DND-41 (cell line): ENCODE data around the gene ABCC9.

Experiments
- ATAC-seq: fragments of 200-7000 bp; cut with Tn5 transposase; 3 replicates; pipeline ENCODE4 v1.9.1; 2021; ENCODE audit warnings: low read depth; ENCODE audit not compliant: insufficient read depth
- DNase-seq: peaks from one replicate; pipeline ENCODE4 v3.0.0-alpha.2; 2020
- H2AFZ ChIP-seq: 2 replicates; pipeline ENCODE4 v1.6.0; 2012; ENCODE audit warnings: low read depth, low read length
- H3K27ac ChIP-seq: 2 replicates; pipeline ENCODE4 v1.5.1; 2012; ENCODE audit warnings: low read length, inconsistent platforms
- H3K27me3 ChIP-seq: fragments of 200-600 bp; sonication (generic); 2 replicates; pipeline ENCODE4 v1.6.0; 2012; ENCODE audit warnings: low read length, mild to moderate bottlenecking, inconsistent platforms; ENCODE audit not compliant: insufficient read depth, poor library complexity
- H3K36me3 ChIP-seq: 2 replicates; pipeline ENCODE4 v1.5.1; 2012; ENCODE audit warnings: low read length, inconsistent platforms; ENCODE audit not compliant: insufficient read depth
- H3K4me1 ChIP-seq: 2 replicates; pipeline ENCODE4 v1.5.1; 2012; ENCODE audit warnings: mild to moderate bottlenecking, low read length; ENCODE audit not compliant: insufficient read depth
- H3K4me2 ChIP-seq: 2 replicates; pipeline ENCODE4 v1.6.0; 2012; ENCODE audit warnings: mild to moderate bottlenecking, moderate library complexity, low read length, inconsistent platforms; ENCODE audit not compliant: insufficient read depth
- H3K4me3 ChIP-seq, 2 experiments: fragments of 200-600 bp in 1 of 2; shearing (Covaris generic) in 1 of 2; 2 replicates each; pipeline ENCODE4 v1.5.1; 2012 to 2016; ENCODE audit warnings: inconsistent platforms in 2 of 2, low read length in 2 of 2, mild to moderate bottlenecking in 2 of 2, low read depth in 1 of 2, moderate library complexity in 1 of 2
- H3K79me2 ChIP-seq: 2 replicates; pipeline ENCODE4 v1.6.0; 2012; ENCODE audit warnings: low read length, inconsistent platforms; ENCODE audit not compliant: insufficient read depth
- H3K9ac ChIP-seq: 2 replicates; pipeline ENCODE4 v1.6.0; 2012; ENCODE audit warnings: low read depth, mild to moderate bottlenecking, inconsistent platforms, low read length, moderate library complexity
- H3K9me3 ChIP-seq: 2 replicates; pipeline ENCODE4 v1.5.1; 2012; ENCODE audit warnings: low read length, moderate library complexity, mild to moderate bottlenecking, inconsistent platforms; ENCODE audit not compliant: insufficient read depth, severe bottlenecking
- H4K20me1 ChIP-seq: 2 replicates; pipeline ENCODE4 v1.6.0; 2012; ENCODE audit warnings: low read length; ENCODE audit not compliant: insufficient read depth
- EZH2 ChIP-seq: IDR thresholded peaks from 3 replicates; pipeline ENCODE4 v1.6.1; 2012; ENCODE audit warnings: borderline replicate concordance, low read depth, mild to moderate bottlenecking, moderate library complexity, low read length, inconsistent platforms; ENCODE audit not compliant: severe bottlenecking
- TF ChIP-seq, protein P1 (sequence below): IDR thresholded peaks from 2 replicates; pipeline ENCODE4 v1.5.1; 2012; ENCODE audit warnings: borderline replicate concordance, low read length, moderate library complexity, mild to moderate bottlenecking; ENCODE audit not compliant: poor library complexity, severe bottlenecking; ENCODE audit errors: extremely low read depth

ABCC9 gene

GRCh38 chr12:21925296-21925913, 15.8 kb downstream of the ABCC9 start:
- H3K4me2 ChIP-seq = no peak overlapping the region
- H3K4me1 ChIP-seq = no peaks in the 10 kb centered on the region
- no peaks in the 10 kb centered on the region for H3K27me3 ChIP-seq
- no peak overlapping the region for H2AFZ ChIP-seq
- no peak for ATAC-seq
- H3K27ac ChIP-seq = no peak overlapping the region
- TF ChIP-seq, protein P1, sequence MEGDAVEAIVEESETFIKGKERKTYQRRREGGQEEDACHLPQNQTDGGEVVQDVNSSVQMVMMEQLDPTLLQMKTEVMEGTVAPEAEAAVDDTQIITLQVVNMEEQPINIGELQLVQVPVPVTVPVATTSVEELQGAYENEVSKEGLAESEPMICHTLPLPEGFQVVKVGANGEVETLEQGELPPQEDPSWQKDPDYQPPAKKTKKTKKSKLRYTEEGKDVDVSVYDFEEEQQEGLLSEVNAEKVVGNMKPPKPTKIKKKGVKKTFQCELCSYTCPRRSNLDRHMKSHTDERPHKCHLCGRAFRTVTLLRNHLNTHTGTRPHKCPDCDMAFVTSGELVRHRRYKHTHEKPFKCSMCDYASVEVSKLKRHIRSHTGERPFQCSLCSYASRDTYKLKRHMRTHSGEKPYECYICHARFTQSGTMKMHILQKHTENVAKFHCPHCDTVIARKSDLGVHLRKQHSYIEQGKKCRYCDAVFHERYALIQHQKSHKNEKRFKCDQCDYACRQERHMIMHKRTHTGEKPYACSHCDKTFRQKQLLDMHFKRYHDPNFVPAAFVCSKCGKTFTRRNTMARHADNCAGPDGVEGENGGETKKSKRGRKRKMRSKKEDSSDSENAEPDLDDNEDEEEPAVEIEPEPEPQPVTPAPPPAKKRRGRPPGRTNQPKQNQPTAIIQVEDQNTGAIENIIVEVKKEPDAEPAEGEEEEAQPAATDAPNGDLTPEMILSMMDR = no peak
- TF ChIP-seq EZH2 = no peak
- no peaks in the 10 kb centered on the region for H3K79me2 ChIP-seq
- H4K20me1 ChIP-seq = no peaks in the 10 kb centered on the region
- H3K4me3 ChIP-seq = no peak overlapping the region
- H3K9me3 ChIP-seq = no peaks in the 10 kb centered on the region
- DNase-seq = no peak
- H3K9ac ChIP-seq = no peak overlapping the region
- H3K36me3 ChIP-seq = no peaks in the 10 kb centered on the region

DNA sequence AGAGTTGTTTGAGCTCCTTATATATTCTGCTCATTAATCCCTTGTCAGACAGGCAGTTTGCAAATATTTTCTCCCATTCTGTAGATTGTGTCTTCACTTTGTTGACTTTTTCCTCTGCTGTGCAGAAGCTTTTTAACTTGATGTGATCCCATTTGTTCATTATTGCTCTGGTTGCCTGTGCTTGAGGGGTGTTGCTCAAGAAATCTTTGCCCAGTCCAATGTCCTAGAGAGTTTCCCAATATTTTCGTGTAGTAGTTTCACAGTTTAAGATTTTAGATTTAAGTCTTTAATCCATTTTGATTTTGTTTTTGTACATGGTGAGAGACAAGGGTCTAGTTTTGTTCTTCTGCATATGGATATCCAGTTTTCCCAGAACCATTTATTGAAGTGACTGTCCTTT, 19.8 kb downstream of the ABCC9 start:
- DNase-seq = no peak

GRCh38 chr12:21918456-21918855, 22.8 kb downstream of the ABCC9 start:
- Histone ChIP-seq H3K27me3 (no peaks in the 10 kb centered on the region), H4K20me1 (no peaks in the 10 kb centered on the region), H3K4me2 (no peak overlapping the region), H3K4me3 (no peak overlapping the region), H2AFZ (no peak overlapping the region), H3K36me3 (no peaks in the 10 kb centered on the region), H3K9ac (no peak overlapping the region), H3K9me3 (no peaks in the 10 kb centered on the region), H3K27ac (no peak overlapping the region), H3K4me1 (no peaks in the 10 kb centered on the region), H3K79me2 (no peaks in the 10 kb centered on the region)
- TF ChIP-seq, protein P1 = no peak
- no peak for TF ChIP-seq EZH2
- no peak for DNase-seq
- no peak for ATAC-seq

More for the DNA sequence above, 19.8 kb downstream of the ABCC9 start:
- Histone ChIP-seq H3K27ac (no peak overlapping the region), H3K9me3 (no peaks in the 10 kb centered on the region), H3K4me1 (no peaks in the 10 kb centered on the region), H3K4me3 (no peak overlapping the region), H3K27me3 (no peaks in the 10 kb centered on the region), H3K36me3 (no peaks in the 10 kb centered on the region), H3K79me2 (no peaks in the 10 kb centered on the region), H3K9ac (no peak overlapping the region), H3K4me2 (no peak overlapping the region), H2AFZ (no peak overlapping the region), H4K20me1 (no peaks in the 10 kb centered on the region)
- ATAC-seq = no peak
- TF ChIP-seq, protein P1 = no peak
- no peak for TF ChIP-seq EZH2

GRCh38 chr12:21913823-21914222, 27.4 kb downstream of the ABCC9 start:
- TF ChIP-seq, protein P1 = no peak
- TF ChIP-seq EZH2 = no peak
- Histone ChIP-seq H3K27ac (no peak overlapping the region), H4K20me1 (no peaks in the 10 kb centered on the region), H3K4me1 (no peaks in the 10 kb centered on the region), H3K36me3 (no peaks in the 10 kb centered on the region), H3K9me3 (no peaks in the 10 kb centered on the region), H2AFZ (no peak overlapping the region), H3K4me3 (no peak overlapping the region), H3K27me3 (no peaks in the 10 kb centered on the region), H3K4me2 (no peak overlapping the region), H3K79me2 (no peaks in the 10 kb centered on the region), H3K9ac (no peak overlapping the region)
- no peak for ATAC-seq
- no peak for DNase-seq
